ENCODE measurements around the gene PTPRG.

PTPRG gene

GRCh38 chr3:61663356-61664104 lies 102.2 kb downstream of the PTPRG start:
- DNase-seq = no peak

- no peak for DNase-seq
Observed at GRCh38 chr3:61664105-61664482, 102.7 kb downstream of the PTPRG start.

GRCh38 chr3:61665121-61665520 lies 103.8 kb downstream of the PTPRG start:
- DNase-seq = no peak

GRCh38 chr3:61665987-61666386 lies 104.6 kb downstream of the PTPRG start:
- DNase-seq = no peak

- no peak for DNase-seq
Observed at GRCh38 chr3:61666615-61667330, 105.4 kb downstream of the PTPRG start.

GRCh38 chr3:61667383-61667782 lies 106.0 kb downstream of the PTPRG start:
- DNase-seq = no peak

GRCh38 chr3:61667814-61668213 lies 106.4 kb downstream of the PTPRG start:
- no peak for DNase-seq

GRCh38 chr3:61668317-61668864 lies 107.0 kb downstream of the PTPRG start:
- no peak for DNase-seq

- DNase-seq = no peak
Observed at GRCh38 chr3:61669203-61669602, 107.8 kb downstream of the PTPRG start.

- no peak for DNase-seq
Observed at GRCh38 chr3:61669668-61670299, 108.4 kb downstream of the PTPRG start.

GRCh38 chr3:61673651-61674050 lies 112.3 kb downstream of the PTPRG start:
- no peak for DNase-seq

- DNase-seq = no peak
Observed at GRCh38 chr3:61674596-61674995, 113.2 kb downstream of the PTPRG start.

GRCh38 chr3:61679026-61679425 lies 117.7 kb downstream of the PTPRG start:
- DNase-seq = no peak

- no peak for DNase-seq
Observed at GRCh38 chr3:61680617-61681016, 119.2 kb downstream of the PTPRG start.

GRCh38 chr3:61681636-61682035 lies 120.3 kb downstream of the PTPRG start:
- DNase-seq = no peak

- no peak for DNase-seq
Observed at GRCh38 chr3:61682671-61683548, 121.5 kb downstream of the PTPRG start.

GRCh38 chr3:61683549-61684236 lies 122.3 kb downstream of the PTPRG start:
- no peak for DNase-seq

- DNase-seq = no peak
Observed at GRCh38 chr3:61684386-61684785, 123.0 kb downstream of the PTPRG start.

- DNase-seq = no peak
Observed at GRCh38 chr3:61685755-61686154, 124.4 kb downstream of the PTPRG start.

- DNase-seq = no peak
Observed at GRCh38 chr3:61686228-61686648, 124.9 kb downstream of the PTPRG start.

GRCh38 chr3:61687206-61687605 lies 125.8 kb downstream of the PTPRG start:
- DNase-seq = no peak

Measured in activated naive CD4-positive, alpha-beta T cell (primary cell).